Tibial artery (tissue), 4 donors: ENCODE data around the gene C6orf47.

ENCODE experiments used
- DNase-seq, 2 donors: peaks; one replicate each; pipeline ENCODE4 v3.0.0-alpha.2; 2019
- H3K27ac ChIP-seq, 2 donors: fragments of 200-600 bp; sonication (generic) in 1 of 2; 1 replicate in 1 of 2; 2 replicates in 1 of 2; pipeline ENCODE4 v1.5.1; 2018 to 2019; ENCODE audit warnings: mild to moderate bottlenecking in 1 of 2
- H3K27me3 ChIP-seq, 2 donors: fragments of 200-600 bp; sonication (generic) in 1 of 2; one replicate each; pipeline versions ENCODE4 v1.5.1 to v1.6.0; 2016 to 2019
- H3K36me3 ChIP-seq, 3 donors: fragments of 200-600 bp; sonication (generic) in 2 of 3; one replicate each; pipeline ENCODE4 v1.5.1; 2016 to 2019; ENCODE audit warnings: mild to moderate bottlenecking in 2 of 3
- H3K4me1 ChIP-seq, 4 donors: fragments of 200-600 bp; sonication (generic) in 2 of 4; 1 replicate in 3 of 4; 2 replicates in 1 of 4; pipeline ENCODE4 v1.5.1; 2016 to 2019
- H3K4me3 ChIP-seq, 2 donors: fragments of 200-600 bp; sonication (generic) in 1 of 2; 1 replicate in 1 of 2; 2 replicates in 1 of 2; pipeline ENCODE4 v1.5.1; 2018 to 2019; ENCODE audit warnings: mild to moderate bottlenecking in 2 of 2
- H3K9me3 ChIP-seq, 3 donors: fragments of 200-600 bp; sonication (generic) in 1 of 3; one replicate each; pipeline ENCODE4 v1.5.1; 2016 to 2019
- intact Hi-C: fragments of 100-400 bp; cut with DNase I; formaldehyde crosslinking; loops from one replicate; pipeline ENCODE4 v1.15.0; 2023; ENCODE audit warnings: low total_unique reads
- TF ChIP-seq, protein P1 (sequence below), 2 experiments: fragments of 200-600 bp in 1 of 2; fragments of 450-650 bp in 1 of 2; IDR thresholded peaks; one replicate each; pipeline ENCODE4 v1.5.1; 2017 to 2019; ENCODE audit warnings: antibody characterized with exemption in 2 of 2, mild to moderate bottlenecking in 1 of 2, moderate library complexity in 1 of 2

C6orf47 gene

DNA sequence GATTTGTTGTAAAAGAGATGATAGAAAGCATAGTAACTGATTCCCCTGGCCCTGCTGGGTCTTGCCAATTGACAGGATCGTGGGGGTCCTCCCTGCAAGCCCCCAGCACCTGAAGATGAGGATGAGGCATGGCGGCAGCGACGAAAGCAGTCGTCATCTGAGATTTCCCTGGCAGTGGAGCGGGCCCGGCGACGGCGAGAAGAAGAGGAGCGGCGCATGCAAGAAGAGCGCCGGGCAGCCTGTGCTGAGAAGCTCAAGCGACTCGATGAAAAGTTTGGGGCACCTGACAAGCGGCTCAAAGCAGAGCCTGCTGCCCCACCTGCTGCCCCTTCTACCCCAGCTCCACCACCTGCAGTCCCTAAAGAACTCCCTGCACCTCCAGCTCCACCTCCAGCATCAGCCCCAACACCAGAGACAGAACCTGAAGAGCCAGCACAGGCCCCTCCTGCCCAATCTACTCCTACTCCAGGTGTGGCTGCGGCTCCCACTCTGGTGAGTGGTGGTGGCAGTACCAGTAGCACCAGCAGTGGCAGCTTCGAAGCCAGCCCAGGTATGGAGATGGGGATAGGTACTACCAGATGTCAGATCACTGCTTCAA, 32.8 kb downstream of the C6orf47 start:
- intact Hi-C loops = no loop called here
- H3K27me3 ChIP-seq = no peaks in the 10 kb centered on the region
- H3K4me1 ChIP-seq = peaks cover 0 to 4% (median under 1%) of the 10 kb centered on the region in 4 donors
- H3K4me3 ChIP-seq = no peak overlapping the region
- TF ChIP-seq, protein P1, sequence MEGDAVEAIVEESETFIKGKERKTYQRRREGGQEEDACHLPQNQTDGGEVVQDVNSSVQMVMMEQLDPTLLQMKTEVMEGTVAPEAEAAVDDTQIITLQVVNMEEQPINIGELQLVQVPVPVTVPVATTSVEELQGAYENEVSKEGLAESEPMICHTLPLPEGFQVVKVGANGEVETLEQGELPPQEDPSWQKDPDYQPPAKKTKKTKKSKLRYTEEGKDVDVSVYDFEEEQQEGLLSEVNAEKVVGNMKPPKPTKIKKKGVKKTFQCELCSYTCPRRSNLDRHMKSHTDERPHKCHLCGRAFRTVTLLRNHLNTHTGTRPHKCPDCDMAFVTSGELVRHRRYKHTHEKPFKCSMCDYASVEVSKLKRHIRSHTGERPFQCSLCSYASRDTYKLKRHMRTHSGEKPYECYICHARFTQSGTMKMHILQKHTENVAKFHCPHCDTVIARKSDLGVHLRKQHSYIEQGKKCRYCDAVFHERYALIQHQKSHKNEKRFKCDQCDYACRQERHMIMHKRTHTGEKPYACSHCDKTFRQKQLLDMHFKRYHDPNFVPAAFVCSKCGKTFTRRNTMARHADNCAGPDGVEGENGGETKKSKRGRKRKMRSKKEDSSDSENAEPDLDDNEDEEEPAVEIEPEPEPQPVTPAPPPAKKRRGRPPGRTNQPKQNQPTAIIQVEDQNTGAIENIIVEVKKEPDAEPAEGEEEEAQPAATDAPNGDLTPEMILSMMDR (IDR thresholded peaks at IDR 0.05) = no peak
- no peak for DNase-seq
- H3K9me3 ChIP-seq = no peaks in the 10 kb centered on the region
- H3K36me3 ChIP-seq = peaks cover 79 to 96% (median 94%) of the 10 kb centered on the region in 3 donors
- no peak overlapping the region for H3K27ac ChIP-seq

DNA sequence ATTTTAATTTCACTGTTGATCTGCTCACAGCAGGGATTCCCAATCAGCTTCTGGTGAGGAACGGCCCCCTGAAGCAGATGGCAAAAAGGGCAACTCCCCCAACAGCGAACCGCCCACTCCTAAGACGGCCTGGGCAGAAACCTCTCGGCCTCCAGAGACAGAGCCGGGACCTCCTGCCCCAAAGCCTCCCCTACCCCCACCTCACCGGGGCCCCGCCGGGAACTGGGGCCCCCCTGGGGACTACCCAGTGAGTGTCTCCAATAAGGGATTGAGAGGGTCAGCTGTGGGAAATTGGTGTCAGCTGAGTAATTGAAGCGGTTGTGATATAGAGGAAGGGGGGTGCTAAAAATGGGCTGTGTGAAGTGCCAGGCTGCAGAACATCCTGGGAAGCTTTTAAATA, 33.6 kb downstream of the C6orf47 start:
- H3K27ac ChIP-seq = no peak overlapping the region

DNA sequence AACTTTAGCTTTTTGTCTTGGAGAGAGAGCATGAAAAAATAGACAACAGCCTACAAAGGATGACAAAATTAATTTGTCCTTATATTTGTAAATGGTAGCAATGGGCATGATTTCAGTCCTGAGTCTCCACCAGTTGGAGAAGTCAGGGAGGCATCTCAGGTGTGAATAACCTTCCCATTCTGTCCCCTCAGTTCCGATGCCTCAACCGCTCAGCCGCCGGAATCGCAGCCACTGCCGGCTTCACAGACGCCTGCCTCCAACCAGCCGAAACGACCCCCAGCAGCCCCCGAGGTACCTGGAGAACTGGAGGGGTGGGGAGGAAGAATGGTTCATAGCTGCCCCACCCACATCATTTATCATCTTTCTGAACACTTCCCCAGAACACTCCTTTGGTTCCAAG, 36.5 kb downstream of the C6orf47 start:
- TF ChIP-seq, protein P1 (IDR thresholded peaks at IDR 0.05) = no peak
- H3K4me1 ChIP-seq = peaks cover 0 to 16% (median 7%) of the 10 kb centered on the region in 4 donors

More for the DNA sequence above, 33.6 kb downstream of the C6orf47 start:
- TF ChIP-seq, protein P1 (IDR thresholded peaks at IDR 0.05) = no peak
- Histone ChIP-seq H3K9me3 (no peaks in the 10 kb centered on the region), H3K4me3 (no peak overlapping the region), H3K4me1 (peaks cover 0 to 11% (median 4%) of the 10 kb centered on the region in 4 donors), H3K36me3 (peaks cover 79 to 88% (median 85%) of the 10 kb centered on the region in 3 donors), H3K27me3 (no peaks in the 10 kb centered on the region)
- intact Hi-C loops = no loop called here
- DNase-seq = no peak

DNA sequence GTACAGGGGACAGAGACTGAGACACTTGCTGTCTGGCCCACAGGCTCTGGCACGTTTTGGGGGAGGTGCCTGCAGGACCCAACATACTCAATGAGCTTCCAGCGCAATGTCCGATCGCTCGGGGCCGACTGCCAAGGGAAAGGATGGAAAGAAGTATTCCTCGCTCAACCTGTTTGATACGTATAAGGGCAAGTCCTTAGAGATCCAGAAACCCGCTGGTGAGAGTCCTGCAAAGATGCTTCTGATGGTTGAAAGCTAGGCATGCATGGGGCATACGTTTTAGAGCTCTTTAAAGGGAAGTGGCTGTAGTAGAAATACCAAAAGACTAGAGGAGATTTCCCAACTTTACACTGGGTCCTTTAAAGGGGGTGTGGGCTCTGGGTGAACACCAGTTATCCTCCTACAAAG, 37.9 kb downstream of the C6orf47 start:
- no peak overlapping the region for H3K4me3 ChIP-seq

More for the DNA sequence above, 36.5 kb downstream of the C6orf47 start:
- Histone ChIP-seq H3K4me3 (no peak overlapping the region), H3K9me3 (no peaks in the 10 kb centered on the region), H3K36me3 (peaks cover 53 to 59% (median 57%) of the 10 kb centered on the region in 3 donors), H3K27ac (no peak overlapping the region), H3K27me3 (no peaks in the 10 kb centered on the region)
- intact Hi-C loops = no loop called here
- DNase-seq = no peak

DNA sequence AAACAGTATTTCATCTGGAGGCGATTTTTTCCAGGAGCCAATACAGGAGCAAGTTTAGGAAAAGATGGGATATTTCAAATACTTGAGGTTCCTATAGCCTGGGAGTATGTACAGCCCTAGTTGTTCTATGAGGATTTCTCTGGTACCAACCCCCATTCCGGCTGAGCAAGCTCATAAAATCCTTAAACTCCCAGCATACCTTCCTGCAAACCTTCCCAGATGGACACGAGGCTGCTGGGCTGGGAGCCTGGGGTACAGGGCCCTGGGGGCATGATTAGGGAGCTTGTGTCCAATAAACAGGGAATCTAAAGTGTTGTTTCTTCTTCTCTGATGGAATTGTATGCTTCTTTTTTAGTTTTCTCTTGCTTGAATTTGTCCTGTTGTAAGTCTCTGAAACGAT, 38.6 kb downstream of the C6orf47 start:
- TF ChIP-seq, protein P1 (IDR thresholded peaks at IDR 0.05) = no peak
- DNase-seq = no peak
- Histone ChIP-seq H3K4me1 (peaks cover 0 to 16% (median 7%) of the 10 kb centered on the region in 4 donors), H3K9me3 (no peaks in the 10 kb centered on the region), H3K27ac (peak overlapping the region; percentile 90 to 91), H3K27me3 (no peaks in the 10 kb centered on the region), H3K4me3 (peak overlapping the region; percentile 63 to 79), H3K36me3 (peaks cover 32 to 38% (median 36%) of the 10 kb centered on the region in 3 donors)
- intact Hi-C loops = no loop called here

More for the DNA sequence above, 37.9 kb downstream of the C6orf47 start:
- H3K9me3 ChIP-seq = no peaks in the 10 kb centered on the region
- H3K4me1 ChIP-seq = peaks cover 0 to 16% (median 7%) of the 10 kb centered on the region in 4 donors
- TF ChIP-seq, protein P1 (IDR thresholded peaks at IDR 0.05) = no peak
- H3K36me3 ChIP-seq = peaks cover 39 to 45% (median 43%) of the 10 kb centered on the region in 3 donors
- no peaks in the 10 kb centered on the region for H3K27me3 ChIP-seq
- intact Hi-C loops = no loop called here
- peak overlapping the region; percentile 90 to 91 for H3K27ac ChIP-seq
- DNase-seq = no peak
